Gastrocnemius medialis (tissue), 4 donors: ENCODE measurements around the gene SLC6A1. TPM values are rescaled to one million over a fixed set of nuclear protein-coding genes. Genes with fewer than 3 reads are reported as not detected.

Source experiments
- ATAC-seq, 2 donors: fragments of 150-250 bp; one replicate each; pipeline ENCODE4 v1.9.1; 2016
- DNase-seq, 2 donors: peaks; one replicate each; pipeline ENCODE4 v3.0.0-alpha.2; 2019
- H3K27ac ChIP-seq, 4 donors: fragments of 200-600 bp; sonication (generic); 1 replicate in 1 of 4; 2 replicates in 3 of 4; pipeline ENCODE4 v1.5.1; 2016 to 2018; ENCODE audit warnings: mild to moderate bottlenecking in 2 of 4, moderate library complexity in 1 of 4
- H3K27me3 ChIP-seq, 3 donors: fragments of 200-600 bp; sonication (generic) in 2 of 3; 1 replicate in 1 of 3; 2 replicates in 2 of 3; pipeline versions ENCODE4 v1.5.1 to v1.6.0; 2016 to 2019; ENCODE audit warnings: mild to moderate bottlenecking in 1 of 3, moderate library complexity in 1 of 3
- H3K36me3 ChIP-seq, 2 donors: fragments of 200-600 bp; sonication (generic) in 1 of 2; one replicate each; pipeline ENCODE4 v1.5.1; 2017 to 2018
- H3K4me1 ChIP-seq, 2 donors: fragments of 200-600 bp; sonication (generic) in 1 of 2; one replicate each; pipeline ENCODE4 v1.5.1; 2016 to 2017; ENCODE audit warnings: mild to moderate bottlenecking in 2 of 2
- H3K4me3 ChIP-seq, 4 donors: fragments of 200-600 bp; sonication (generic) in 3 of 4; 1 replicate in 1 of 4; 2 replicates in 3 of 4; pipeline ENCODE4 v1.5.1; 2016 to 2019; ENCODE audit warnings: mild to moderate bottlenecking in 2 of 4
- H3K9me3 ChIP-seq, 3 donors: fragments of 200-600 bp; sonication (generic) in 2 of 3; 1 replicate in 1 of 3; 2 replicates in 2 of 3; pipeline ENCODE4 v1.5.1; 2016 to 2019
- POLR2A ChIP-seq, 2 donors: fragments of 450-650 bp; IDR thresholded peaks; one replicate each; pipeline ENCODE4 v1.6.1; 2017; ENCODE audit warnings: antibody characterized with exemption in 2 of 2, mild to moderate bottlenecking in 2 of 2, moderate library complexity in 2 of 2
- in situ Hi-C, 4 donors: fragments of 200-750 bp; cut with MboI; loops; one replicate each; pipeline versions ENCODE4 v1.15.0 to v1.8.0; 2017; ENCODE audit warnings: low sequenced_read_pairs in 4 of 4
- intact Hi-C: fragments of 100-400 bp; cut with DNase I; formaldehyde crosslinking; loops from one replicate; pipeline ENCODE4 v1.15.1; 2023; ENCODE audit warnings: low total_unique reads
- total RNA-seq, 4 donors: library from RNA; depleted of rRNA; stranded (reverse); fragments of >200 nt; gene quantifications; one replicate each; pipeline versions ENCODE4 v1.1.0 to v1.2.3, GENCODE V29; 2016
- TF ChIP-seq, protein P1 (sequence below), 5 experiments: fragments of 450-650 bp in 3 of 5; fragments of 200-600 bp in 2 of 5; sonication (generic) in 2 of 5; IDR thresholded peaks in 4 of 5; conservative IDR thresholded peaks in 1 of 5; 1 replicate in 4 of 5; 2 replicates in 1 of 5; pipeline ENCODE4 v1.5.1; 2016 to 2019; ENCODE audit warnings: antibody characterized with exemption in 5 of 5, mild to moderate bottlenecking in 3 of 5, moderate library complexity in 3 of 5

Gene SLC6A1
- total RNA-seq, 4 donors from 2014 or later, result 0.23 to 0.36 (median 0.31) TPM

DNA sequence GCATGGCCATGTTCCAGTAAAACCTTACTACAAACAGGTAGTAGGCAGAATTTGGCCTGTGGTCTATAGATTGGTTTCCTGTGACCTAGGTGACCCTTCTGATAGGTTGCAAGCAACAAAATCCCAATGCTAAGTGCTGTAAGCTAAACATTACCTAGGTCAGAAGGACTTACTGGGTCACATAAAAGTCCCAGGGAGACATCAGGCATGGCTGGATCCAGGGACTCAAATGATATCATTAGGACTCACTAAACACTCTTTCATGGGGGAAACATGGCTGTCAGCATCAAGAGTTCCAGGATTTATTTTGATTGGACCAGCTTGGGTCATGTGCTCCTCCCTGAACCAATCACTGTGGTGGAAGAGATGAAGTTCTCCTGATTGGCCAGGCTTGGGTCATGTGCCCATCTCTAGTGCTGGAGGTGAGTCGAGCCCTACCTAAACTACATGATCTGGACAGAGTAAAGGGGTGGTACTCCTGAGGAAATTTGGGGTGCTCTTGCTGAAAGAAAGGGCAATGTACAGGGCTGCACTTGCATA is 16.8 kb upstream of the SLC6A1 start:
- no peaks in the 10 kb centered on the region for H3K36me3 ChIP-seq
- no peaks in the 10 kb centered on the region for H3K27me3 ChIP-seq
- intact Hi-C loops (no loop called here), in situ Hi-C loops (no loop called here)
- H3K4me1 ChIP-seq, result no peaks in the 10 kb centered on the region
- no peaks in the 10 kb centered on the region for H3K9me3 ChIP-seq
- ATAC-seq (no peak), DNase-seq (no peak)
- H3K4me3 ChIP-seq, result no peak overlapping the region
- TF ChIP-seq POLR2A (IDR thresholded peaks at IDR 0.05), result no peak
- TF ChIP-seq, protein P1, sequence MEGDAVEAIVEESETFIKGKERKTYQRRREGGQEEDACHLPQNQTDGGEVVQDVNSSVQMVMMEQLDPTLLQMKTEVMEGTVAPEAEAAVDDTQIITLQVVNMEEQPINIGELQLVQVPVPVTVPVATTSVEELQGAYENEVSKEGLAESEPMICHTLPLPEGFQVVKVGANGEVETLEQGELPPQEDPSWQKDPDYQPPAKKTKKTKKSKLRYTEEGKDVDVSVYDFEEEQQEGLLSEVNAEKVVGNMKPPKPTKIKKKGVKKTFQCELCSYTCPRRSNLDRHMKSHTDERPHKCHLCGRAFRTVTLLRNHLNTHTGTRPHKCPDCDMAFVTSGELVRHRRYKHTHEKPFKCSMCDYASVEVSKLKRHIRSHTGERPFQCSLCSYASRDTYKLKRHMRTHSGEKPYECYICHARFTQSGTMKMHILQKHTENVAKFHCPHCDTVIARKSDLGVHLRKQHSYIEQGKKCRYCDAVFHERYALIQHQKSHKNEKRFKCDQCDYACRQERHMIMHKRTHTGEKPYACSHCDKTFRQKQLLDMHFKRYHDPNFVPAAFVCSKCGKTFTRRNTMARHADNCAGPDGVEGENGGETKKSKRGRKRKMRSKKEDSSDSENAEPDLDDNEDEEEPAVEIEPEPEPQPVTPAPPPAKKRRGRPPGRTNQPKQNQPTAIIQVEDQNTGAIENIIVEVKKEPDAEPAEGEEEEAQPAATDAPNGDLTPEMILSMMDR (IDR thresholded peaks at IDR 0.05 in 4 of 5, conservative IDR thresholded peaks at IDR 0.05 in 1 of 5), result no peak
- no peak overlapping the region for H3K27ac ChIP-seq

DNA sequence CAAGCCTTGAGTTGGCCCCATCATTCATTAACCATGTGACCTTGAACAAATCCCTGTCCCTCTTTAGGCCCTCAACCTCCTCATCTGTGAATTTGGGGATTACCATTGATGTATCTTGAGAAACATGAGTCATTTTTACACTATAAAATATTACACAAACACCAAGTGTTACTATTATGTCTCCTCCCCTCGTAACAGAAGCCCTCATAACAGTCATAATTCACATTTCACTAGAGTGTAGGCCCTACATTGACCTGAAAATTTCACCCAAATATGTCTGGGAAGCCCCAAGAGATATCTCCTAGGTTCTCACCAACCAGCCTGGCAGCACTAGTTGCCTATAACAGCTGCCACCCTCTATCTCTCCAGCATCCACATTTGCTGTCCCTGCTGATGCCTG is 15.8 kb upstream of the SLC6A1 start:
- ATAC-seq, result no peak
- in situ Hi-C loops (no loop called here), intact Hi-C loops (no loop called here)
- Histone ChIP-seq H3K27me3 (no peaks in the 10 kb centered on the region), H3K4me3 (no peak overlapping the region), H3K9me3 (no peaks in the 10 kb centered on the region), H3K4me1 (no peaks in the 10 kb centered on the region), H3K36me3 (no peaks in the 10 kb centered on the region), H3K27ac (no peak overlapping the region)
- no peak for DNase-seq
- TF ChIP-seq POLR2A (IDR thresholded peaks at IDR 0.05), result no peak
- TF ChIP-seq, protein P1 (IDR thresholded peaks at IDR 0.05 in 4 of 5, conservative IDR thresholded peaks at IDR 0.05 in 1 of 5), result no peak

DNA sequence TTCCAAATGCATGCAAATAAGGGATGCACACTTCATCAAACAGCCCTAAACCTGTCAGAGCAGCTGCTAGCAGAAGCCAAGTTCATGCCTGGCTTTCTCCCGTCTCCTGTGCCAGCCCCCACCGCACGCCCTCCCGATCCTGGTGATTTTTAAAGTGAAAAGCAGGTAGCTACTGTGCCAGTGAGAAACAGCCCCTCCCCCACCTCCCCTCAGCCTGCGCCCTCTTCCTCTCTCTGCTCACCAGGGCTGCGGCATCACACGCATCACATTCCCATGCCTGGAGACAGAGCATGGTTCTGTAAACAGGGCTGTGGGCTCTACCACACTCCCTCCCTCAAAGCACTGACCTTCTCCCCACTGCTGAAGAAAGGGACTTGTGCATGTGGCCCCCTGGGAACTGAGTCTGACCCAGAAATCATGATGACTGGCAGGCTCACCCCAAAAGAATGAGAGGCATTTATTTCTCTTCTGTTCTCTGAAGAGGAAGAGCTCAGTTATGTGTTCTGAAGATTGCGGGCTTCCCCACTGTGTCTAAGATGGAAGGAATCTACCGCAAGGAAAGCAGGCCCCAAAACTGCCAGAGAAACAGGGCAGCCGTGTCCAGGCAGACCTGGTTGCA is 14.5 kb upstream of the SLC6A1 start:
- Histone ChIP-seq H3K36me3 (no peaks in the 10 kb centered on the region), H3K4me1 (peaks cover 3 to 5% of the 10 kb centered on the region in 2 donors), H3K27me3 (no peaks in the 10 kb centered on the region), H3K27ac (no peak overlapping the region), H3K4me3 (no peak overlapping the region), H3K9me3 (no peaks in the 10 kb centered on the region)
- no peak for TF ChIP-seq POLR2A (IDR thresholded peaks at IDR 0.05)
- TF ChIP-seq, protein P1 (IDR thresholded peaks at IDR 0.05 in 4 of 5, conservative IDR thresholded peaks at IDR 0.05 in 1 of 5), result no peak
- DNase-seq, result no peak
- intact Hi-C loops, result no loop called here
- no peak for ATAC-seq
- in situ Hi-C loops, result no loop called here

DNA sequence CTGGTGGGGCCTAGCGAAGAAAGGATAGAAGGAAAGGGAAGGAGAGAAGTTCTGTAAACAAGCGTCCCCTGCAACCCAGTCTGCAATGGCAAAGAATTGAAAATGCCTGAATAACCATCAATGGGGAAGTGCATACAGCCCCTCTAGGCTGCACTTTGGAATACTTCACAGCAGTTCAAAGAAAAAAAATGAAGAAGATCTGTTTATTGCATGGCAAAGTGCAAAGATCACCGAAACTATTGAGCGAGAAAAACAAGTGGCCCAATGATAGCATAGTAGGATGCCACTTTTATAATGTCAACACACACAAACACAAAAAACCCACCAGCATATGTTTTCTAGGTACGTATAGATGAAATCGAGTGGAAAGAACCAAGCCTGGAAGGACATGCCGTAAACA is 13.6 kb upstream of the SLC6A1 start:
- Histone ChIP-seq H3K27ac (no peak overlapping the region), H3K9me3 (no peaks in the 10 kb centered on the region), H3K27me3 (no peaks in the 10 kb centered on the region), H3K4me3 (no peak overlapping the region), H3K36me3 (no peaks in the 10 kb centered on the region), H3K4me1 (peaks cover 6 to 7% of the 10 kb centered on the region in 2 donors)
- DNase-seq (no peak), ATAC-seq (no peak)
- TF ChIP-seq, protein P1 (IDR thresholded peaks at IDR 0.05 in 4 of 5, conservative IDR thresholded peaks at IDR 0.05 in 1 of 5), result no peak
- no peak for TF ChIP-seq POLR2A (IDR thresholded peaks at IDR 0.05)
- intact Hi-C loops (no loop called here), in situ Hi-C loops (no loop called here)

DNA sequence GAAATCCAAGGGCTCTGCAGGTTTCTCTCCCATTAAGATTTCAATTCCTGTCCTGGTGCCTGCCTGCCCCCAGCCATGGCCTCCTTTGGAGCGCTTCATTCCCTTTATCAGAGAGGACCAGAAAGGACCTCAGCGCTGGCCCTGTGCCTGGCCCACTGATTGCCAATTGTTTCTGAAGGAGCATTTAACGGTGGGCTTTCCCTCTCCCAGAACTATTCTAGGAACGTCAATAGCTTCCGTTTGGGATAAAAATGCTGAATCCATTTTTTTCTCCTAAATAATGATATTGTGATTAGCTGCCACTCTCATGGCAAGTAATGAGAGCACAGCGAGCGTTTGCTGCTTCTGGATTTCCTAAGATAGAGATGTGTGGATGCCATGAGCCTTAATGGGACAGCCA is 12.2 kb upstream of the SLC6A1 start:
- intact Hi-C loops (no loop called here), in situ Hi-C loops (no loop called here)
- Histone ChIP-seq H3K36me3 (no peaks in the 10 kb centered on the region), H3K9me3 (no peaks in the 10 kb centered on the region), H3K4me1 (peaks cover 6 to 7% of the 10 kb centered on the region in 2 donors), H3K27ac (no peak overlapping the region), H3K27me3 (no peaks in the 10 kb centered on the region), H3K4me3 (no peak overlapping the region)
- TF ChIP-seq, protein P1 (IDR thresholded peaks at IDR 0.05 in 4 of 5, conservative IDR thresholded peaks at IDR 0.05 in 1 of 5), result no peak
- TF ChIP-seq POLR2A (IDR thresholded peaks at IDR 0.05), result no peak
- ATAC-seq, result no peak
- no peak for DNase-seq
